ENCODE measurements around the gene SUPT3H.

The SUPT3H gene

GRCh38 chr6:45002390-45003105 is 375.2 kb downstream of the SUPT3H start:
- DNase-seq (ENCODE audit: low spot score), result no peak

- no peak for DNase-seq (ENCODE audit: low spot score)
These were observed 376.1 kb downstream of the SUPT3H start for GRCh38 chr6:45001663-45002062.

GRCh38 chr6:45000833-45001232 is 376.9 kb downstream of the SUPT3H start:
- no peak for DNase-seq (ENCODE audit: low spot score)

GRCh38 chr6:44999066-44999465 is 378.7 kb downstream of the SUPT3H start:
- no peak for DNase-seq (ENCODE audit: low spot score)

DNA sequence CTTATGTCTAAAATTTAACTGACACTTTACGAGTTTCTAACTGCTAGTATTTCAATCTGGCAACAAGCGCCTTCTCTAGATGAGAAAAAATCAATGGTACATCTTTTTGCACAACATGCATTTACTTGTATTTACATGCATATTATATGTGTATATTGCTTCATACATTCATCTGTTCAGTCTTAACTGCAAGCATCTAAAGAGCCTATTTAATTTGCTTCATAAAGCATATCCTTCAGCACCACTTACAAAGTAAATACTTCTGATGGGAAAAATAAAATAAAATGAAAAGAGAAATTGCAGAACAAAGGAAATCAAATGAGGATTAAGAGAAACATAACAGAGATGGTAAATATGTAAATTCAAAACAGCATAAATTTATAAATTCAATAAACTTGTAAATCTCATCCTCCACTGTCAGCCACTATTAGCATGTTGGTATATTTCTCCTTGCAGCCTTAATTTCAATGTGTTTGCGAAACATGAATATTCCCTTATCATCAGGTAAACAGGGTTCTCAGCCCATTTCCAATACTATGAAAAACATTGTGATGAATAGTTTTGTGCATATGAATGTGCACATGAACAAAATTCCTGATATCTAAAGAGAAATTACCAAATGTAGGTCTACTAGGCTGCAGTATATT is 382.1 kb downstream of the SUPT3H start:
- no peak for DNase-seq (ENCODE audit: low spot score)

DNA sequence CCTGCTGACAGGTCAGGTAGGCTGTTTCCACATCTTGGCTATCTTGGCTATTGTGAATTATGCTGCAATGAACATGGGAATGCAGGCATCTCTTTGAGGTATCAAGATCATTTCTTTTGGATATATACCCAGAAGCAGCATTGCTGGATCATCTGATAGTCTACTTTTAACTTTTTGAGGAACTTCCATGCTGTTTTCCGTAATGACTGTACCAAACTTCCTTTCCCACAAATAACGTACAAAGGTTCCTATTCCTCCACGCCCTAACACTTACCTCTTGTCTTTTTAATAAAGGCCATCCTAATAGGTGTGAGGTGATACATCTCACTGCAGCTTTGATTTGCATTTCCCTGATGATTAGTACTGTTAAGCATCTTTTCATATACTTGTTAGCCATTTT is 388.3 kb downstream of the SUPT3H start:
- DNase-seq (ENCODE audit: low spot score), result no peak

DNA sequence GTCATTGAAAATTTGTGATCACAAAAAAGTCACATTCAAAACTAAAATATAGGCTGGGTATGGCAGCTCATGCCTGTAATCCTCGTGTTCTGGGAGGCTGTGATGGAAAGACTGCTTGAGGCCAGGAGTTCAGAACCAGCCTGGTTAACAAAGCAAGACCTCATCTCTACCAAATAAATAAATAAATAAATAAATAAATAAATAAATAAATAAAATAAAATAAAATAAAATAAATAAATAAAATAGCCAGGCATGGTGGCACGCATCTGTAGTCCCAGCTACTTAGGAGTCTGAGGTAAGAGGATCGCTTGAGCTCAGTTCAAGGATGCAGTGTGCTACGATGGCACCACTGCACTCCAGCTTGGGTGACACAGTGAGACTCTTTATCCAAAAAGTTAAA is 392.7 kb downstream of the SUPT3H start:
- DNase-seq (ENCODE audit: low spot score), result no peak

DNA sequence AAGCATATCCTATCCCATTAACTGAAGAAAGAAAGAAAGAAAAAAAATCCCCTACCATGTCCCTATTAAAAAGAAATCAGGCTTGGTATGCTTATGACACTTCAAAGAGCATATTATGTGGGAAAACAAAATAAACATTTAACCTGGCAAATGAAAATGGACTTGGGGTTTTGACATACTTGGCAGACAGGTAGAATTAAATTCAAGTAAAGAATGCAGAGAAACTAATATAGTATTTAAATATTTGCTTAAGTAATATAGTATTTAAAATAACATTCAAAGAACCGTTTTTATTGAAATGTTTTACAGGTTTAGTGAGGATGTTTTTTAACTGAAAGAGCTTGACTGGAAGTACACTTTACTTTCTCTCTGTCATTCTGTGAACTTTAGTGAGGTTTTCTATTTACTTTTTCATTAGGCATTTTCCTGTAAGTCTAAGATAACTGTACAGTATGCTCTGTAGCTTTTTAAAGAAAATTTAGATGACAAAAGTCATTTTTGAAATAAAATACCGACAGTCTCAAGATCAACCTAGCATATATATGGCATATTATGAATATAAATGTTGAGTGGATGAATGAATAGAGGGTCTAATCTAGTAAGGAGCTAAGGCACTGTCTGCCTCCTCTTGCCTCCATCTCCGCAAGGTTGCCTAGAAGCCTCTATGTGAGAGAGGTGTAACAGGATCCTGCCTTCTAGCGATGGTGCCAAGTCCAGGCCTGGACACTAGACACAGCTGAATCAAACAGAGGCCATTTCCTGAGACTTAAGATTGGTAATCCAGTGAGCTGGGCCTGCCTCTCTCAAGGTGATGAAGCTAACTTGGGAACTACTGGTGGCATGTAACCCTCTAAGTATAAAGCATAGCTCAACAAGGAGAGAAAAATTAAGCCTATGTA is 394.0 kb downstream of the SUPT3H start:
- no peak for DNase-seq (ENCODE audit: low spot score)

DNA sequence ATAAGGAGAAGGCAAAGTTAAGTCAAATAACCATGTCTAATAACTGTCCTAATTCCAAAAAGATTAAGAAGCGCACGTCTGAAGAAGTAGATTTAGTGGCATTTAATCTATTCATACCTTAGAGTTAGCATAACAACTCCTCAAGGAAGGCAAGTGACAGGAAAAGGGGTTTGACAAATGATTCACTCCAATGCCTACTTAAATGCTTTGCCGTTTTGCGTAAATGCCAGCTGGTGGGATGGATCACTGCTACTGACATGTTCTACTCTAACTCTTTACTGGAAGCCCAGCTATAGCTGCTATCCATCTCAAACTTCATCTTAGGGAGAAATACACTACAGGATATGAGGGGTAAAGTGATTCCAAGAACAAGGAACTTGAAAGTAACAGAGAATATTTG is 396.9 kb downstream of the SUPT3H start:
- no peak for DNase-seq (ENCODE audit: low spot score)

DNA sequence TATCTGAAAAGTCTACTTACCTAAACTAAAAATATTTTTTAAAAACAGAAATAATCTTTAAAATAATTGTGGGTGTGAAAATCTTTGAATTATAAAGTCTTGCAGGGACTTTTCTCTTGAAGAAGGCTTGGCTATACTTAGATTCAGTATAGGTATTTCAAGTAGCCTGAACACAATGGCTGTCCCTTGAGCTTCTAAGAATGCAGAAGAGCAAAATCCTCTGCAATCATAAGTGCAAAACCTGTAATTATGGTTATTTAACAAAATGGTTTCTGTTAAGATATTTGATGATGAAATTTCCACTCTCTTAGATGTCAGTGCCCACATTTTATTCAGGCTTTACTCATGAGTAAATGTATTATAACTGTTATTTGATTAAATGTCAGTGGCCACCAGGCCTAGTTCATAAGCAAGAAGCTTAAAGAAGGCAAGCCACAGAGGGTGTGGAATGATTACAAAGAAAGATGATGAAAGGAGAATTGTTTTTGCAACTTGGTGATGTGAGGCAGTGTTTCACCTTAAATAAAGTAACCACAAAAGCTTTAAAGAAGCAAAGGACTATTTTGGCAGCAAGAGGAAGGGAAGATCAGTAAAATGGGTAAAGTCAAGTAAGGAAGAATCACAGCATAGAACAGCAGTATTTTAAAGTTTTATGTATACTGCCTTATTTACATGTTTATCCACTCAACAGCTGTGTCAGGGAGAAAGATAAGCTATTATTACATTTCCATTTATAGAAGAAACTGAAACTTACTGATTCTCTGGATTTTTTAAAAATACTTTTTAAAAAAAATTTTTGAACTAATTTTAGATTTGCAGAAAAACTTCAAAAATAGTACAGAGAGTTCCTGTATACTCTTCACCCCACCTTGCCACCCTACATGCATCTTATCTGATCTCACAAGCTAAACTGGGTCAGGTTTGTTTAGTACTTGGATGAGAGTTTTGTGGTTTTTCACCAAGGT is 400.8 kb downstream of the SUPT3H start:
- no peak for DNase-seq (ENCODE audit: low spot score)

- DNase-seq (ENCODE audit: low spot score), result no peak
These were observed 403.2 kb downstream of the SUPT3H start for GRCh38 chr6:44974511-44974910.

GRCh38 chr6:44972709-44973108 is 405.0 kb downstream of the SUPT3H start:
- no peak for DNase-seq (ENCODE audit: low spot score)

DNA sequence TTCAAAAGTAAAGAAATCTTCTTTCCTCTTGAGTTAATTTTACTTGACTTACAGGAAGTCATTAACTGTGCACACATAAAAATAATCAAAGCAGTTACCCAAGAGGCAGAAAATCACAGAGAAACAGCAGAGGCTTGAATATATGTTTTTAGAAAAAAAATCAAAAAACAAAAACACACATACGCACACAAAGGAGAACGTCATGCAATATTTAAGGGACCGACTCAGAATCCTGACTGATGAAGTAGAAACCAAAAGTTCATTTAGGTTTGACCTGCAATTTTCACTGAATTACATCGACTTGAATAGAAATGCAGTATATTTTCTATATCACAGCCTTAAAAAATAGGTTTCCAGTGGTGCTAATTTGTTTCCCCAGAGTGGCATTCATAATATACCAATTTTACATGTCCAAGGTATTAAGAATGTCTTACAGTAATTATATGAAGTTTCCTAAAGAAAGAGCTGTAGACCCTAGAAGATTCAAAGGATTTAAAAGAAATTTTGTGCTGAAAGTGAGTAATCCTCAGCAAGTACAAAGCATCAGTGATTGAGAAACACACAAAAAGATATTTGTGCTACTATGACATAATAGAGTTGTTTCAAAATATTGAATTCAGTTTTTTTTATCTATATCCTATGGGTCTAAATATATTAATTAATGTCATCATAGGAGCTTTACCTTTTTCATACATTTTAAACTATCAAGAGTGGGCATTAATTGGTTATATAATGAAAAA is 408.1 kb downstream of the SUPT3H start:
- no peak for DNase-seq (ENCODE audit: low spot score)

- DNase-seq (ENCODE audit: low spot score), result no peak
These were observed 410.3 kb downstream of the SUPT3H start for GRCh38 chr6:44967481-44967880.

DNA sequence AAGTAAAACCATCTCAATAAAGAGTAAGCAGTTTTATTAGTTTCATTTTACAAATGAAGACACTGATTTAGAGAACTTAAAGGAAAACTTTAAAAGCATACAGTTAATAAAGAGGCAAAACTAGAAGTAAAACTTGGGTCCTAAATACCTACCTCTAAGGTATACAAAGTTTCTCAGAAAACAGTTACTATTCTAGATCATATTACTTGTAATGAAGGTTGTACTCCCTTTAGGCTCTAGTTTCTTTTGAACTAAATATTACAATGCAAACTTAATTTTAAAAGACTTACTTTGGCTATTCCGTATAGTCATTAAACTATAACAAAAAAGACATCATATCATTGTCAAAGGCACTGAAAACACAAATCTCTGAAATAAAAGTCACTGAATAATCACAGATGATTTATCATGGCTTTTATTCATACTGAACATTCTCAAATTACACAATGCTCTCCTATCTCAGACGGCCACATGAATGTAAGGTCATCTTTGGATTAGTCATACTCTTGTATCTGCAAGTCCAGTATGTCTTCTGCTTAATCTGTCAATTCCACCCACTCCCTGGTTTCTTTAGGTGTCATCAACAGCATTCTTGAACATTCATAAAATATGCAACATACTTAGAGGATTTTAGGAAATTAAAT is 411.2 kb downstream of the SUPT3H start:
- DNase-seq (ENCODE audit: low spot score), result no peak

- DNase-seq (ENCODE audit: low spot score), result no peak
These were observed 412.0 kb downstream of the SUPT3H start for GRCh38 chr6:44965708-44966107.

DNA sequence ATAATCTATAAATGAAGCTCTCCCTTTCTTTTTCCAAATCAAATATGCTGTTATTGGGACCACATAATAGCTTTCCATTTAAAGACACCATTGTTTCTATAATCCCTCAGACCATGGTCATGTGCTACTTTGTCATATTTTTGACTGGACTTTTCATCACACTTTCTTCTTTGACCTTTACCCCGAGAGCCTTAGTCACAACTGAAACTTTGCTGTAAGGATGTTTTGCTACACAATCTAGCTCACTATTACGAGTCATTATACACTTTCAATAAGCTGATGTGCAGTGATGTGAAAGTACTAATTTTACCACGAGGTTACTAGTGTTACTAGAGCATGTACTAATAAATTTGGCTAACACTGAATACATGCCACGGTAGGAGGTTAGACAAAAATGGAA is 416.8 kb downstream of the SUPT3H start:
- DNase-seq (ENCODE audit: low spot score), result no peak

- DNase-seq (ENCODE audit: low spot score), result no peak
These were observed 418.1 kb downstream of the SUPT3H start for GRCh38 chr6:44959651-44960050.

DNA sequence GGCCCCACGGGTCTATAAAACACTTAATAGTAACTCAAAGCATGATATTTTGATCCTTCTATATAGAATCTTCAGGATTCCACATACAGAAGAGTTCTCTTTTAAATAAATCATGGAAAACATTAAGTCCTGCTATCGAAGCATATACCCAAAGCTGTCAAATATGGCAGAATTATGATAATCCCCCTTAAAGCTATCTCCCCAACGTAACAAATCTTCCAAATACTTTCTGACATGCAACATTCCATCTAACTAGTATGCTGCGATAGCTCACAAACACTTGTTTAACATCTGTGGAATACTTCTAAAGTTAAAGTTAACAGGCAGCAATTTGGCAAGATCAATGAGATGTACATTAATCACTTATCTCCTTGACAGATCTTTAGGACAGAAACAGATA is 420.6 kb downstream of the SUPT3H start:
- no peak for DNase-seq (ENCODE audit: low spot score)

- DNase-seq (ENCODE audit: low spot score), result no peak
These were observed 421.3 kb downstream of the SUPT3H start for GRCh38 chr6:44956396-44956795.

DNA sequence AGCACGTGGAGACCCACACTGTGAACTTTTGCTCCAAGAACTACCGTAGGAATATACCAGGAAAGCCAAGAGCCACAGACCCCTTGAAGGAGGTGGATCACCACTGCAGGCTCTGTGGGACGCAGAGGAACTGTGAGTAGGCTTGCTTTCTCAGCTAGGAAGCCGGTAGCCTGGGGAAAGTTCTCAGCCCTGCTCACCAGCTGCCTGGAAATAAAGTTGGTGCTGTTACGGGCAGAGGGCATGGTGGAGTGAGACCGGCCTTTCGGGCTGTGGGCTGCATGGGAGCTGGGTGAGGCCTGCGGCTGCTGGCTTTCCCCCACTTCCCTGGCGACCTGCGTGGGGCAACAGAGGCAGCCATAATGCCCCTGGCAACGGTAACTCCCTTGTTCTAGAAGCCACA is 422.6 kb downstream of the SUPT3H start:
- DNase-seq (ENCODE audit: low spot score), result no peak
